NCI-H1694 treated with DMSO at 0.1 percent for 48 hours (cell line): ENCODE results near the gene TJAP1.

ENCODE experiments used
- DNase-seq: peaks from one replicate; lab custom pipeline; 2025; lab: John Stamatoyannopoulos, UW

Gene TJAP1

GRCh38 chr6:43540507-43540906, 63.1 kb downstream of the TJAP1 start:
- no peak for DNase-seq

- no peak for DNase-seq
Measured at GRCh38 chr6:43541774-43542471, 64.6 kb downstream of the TJAP1 start.

GRCh38 chr6:43544461-43544860, 67.1 kb downstream of the TJAP1 start:
- DNase-seq, result no peak

GRCh38 chr6:43547222-43547621, 69.9 kb downstream of the TJAP1 start:
- DNase-seq, result no peak
